HepG2 (cell line): ENCODE results near the gene ARIH1. TPM values are rescaled to one million over a fixed set of nuclear protein-coding genes. Genes with fewer than 3 reads are reported as not detected.

Source experiments
- ATAC-seq: fragments of 200-7000 bp; cut with Tn5 transposase; 3 replicates; pipeline ENCODE4 v1.9.1; 2020; ENCODE audit warnings: mild to moderate bottlenecking, moderate library complexity
- BruUV-seq: library from RNA; stranded (reverse); fragments of 400-500 nt; replicated peaks from 2 replicates; lab custom pipeline; 2021; lab: Mats Ljungman, UMichigan
- CTCF ChIA-PET: fragments of 300-600 bp; formaldehyde crosslinking; extraction: SDS; loops from one replicate; lab custom pipeline; 2021; ENCODE audit warnings: low total read pairs, inconsistent platforms, low intra/inter-chr PET ratio; lab: Yijun Ruan, JAX
- POLR2A ChIA-PET: fragments of 350-600 bp; sonication (Branson Sonifier 250); formaldehyde crosslinking; loops from one replicate; lab custom pipeline; 2020; ENCODE audit warnings: antibody characterized with exemption, inconsistent platforms; lab: Yijun Ruan, JAX
- DNase-seq: peaks from one replicate; pipeline ENCODE4 v3.0.0-alpha.2; 2015; ENCODE audit warnings: low spot score
- FAIRE-seq: peaks from 3 replicates; lab custom pipeline; 2011; peaks lifted over from hg19 to GRCh38; lab: Jason Lieb, UNC
- H2AFZ ChIP-seq: one replicate; pipeline ENCODE4 v1.6.1; 2011; ENCODE audit warnings: low read length, inconsistent platforms
- H3K27ac ChIP-seq: fragments of 300-600 bp; 3 replicates; pipeline ENCODE4 v1.8.0; 2011; ENCODE audit warnings: mixed run types, mild to moderate bottlenecking, mixed read lengths, low read length, inconsistent platforms; ENCODE audit not compliant: insufficient read depth; ENCODE audit errors: extremely low read length
- H3K27me3 ChIP-seq, 2 experiments: fragments of 200-600 bp in 1 of 2; 2 replicates in 1 of 2; 3 replicates in 1 of 2; pipeline versions ENCODE4 v1.6.0 to v1.8.0; 2011; ENCODE audit warnings: low read length in 2 of 2, mild to moderate bottlenecking in 2 of 2, moderate library complexity in 2 of 2, inconsistent platforms in 1 of 2; ENCODE audit not compliant: insufficient read depth in 2 of 2, control insufficient read depth in 1 of 2
- H3K36me3 ChIP-seq, 2 experiments: fragments of 200-600 bp in 1 of 2; replicated peaks in 1 of 2; 2 replicates in 1 of 2; 3 replicates in 1 of 2; pipeline versions ENCODE4 v1.5.1 to v1.8.0; 2011; ENCODE audit warnings: low read length in 2 of 2, inconsistent platforms in 1 of 2; ENCODE audit not compliant: insufficient read depth in 2 of 2, control insufficient read depth in 1 of 2
- H3K4me1 ChIP-seq: 2 replicates; pipeline ENCODE4 v1.5.1; 2012; ENCODE audit warnings: low read length, inconsistent platforms; ENCODE audit not compliant: insufficient read depth
- H3K4me2 ChIP-seq: 2 replicates; pipeline ENCODE4 v1.6.0; 2011; ENCODE audit warnings: low read depth, low read length, inconsistent platforms
- H3K4me3 ChIP-seq, 3 experiments: fragments of 200-600 bp in 1 of 3; sonication (generic), shearing (Covaris generic) in 1 of 3; replicated peaks in 1 of 3; 2 replicates each; pipeline ENCODE4 v1.5.1; 2011 to 2016; ENCODE audit warnings: low read length in 3 of 3, inconsistent platforms in 2 of 3, low read depth in 2 of 3, mild to moderate bottlenecking in 2 of 3, control low read depth in 1 of 3, mixed read lengths in 1 of 3; ENCODE audit not compliant: insufficient read depth in 1 of 3
- H3K79me2 ChIP-seq: one replicate; pipeline ENCODE4 v1.6.1; 2011; ENCODE audit warnings: low read length, inconsistent platforms; ENCODE audit not compliant: insufficient read depth
- H3K9ac ChIP-seq: 2 replicates; pipeline ENCODE4 v1.6.0; 2011; ENCODE audit warnings: mild to moderate bottlenecking, low read depth, low read length, inconsistent platforms; ENCODE audit not compliant: insufficient read depth
- H3K9me3 ChIP-seq: 2 replicates; pipeline ENCODE4 v1.5.1; 2012; ENCODE audit warnings: mild to moderate bottlenecking, low read length
- H4K20me1 ChIP-seq: 2 replicates; pipeline ENCODE4 v1.6.0; 2011; ENCODE audit warnings: inconsistent platforms, mild to moderate bottlenecking, low read length, moderate library complexity; ENCODE audit not compliant: insufficient read depth
- GATA4 ChIP-seq: sonication (generic); IDR thresholded peaks from 2 replicates; pipeline ENCODE4 v1.6.1; 2016; ENCODE audit warnings: antibody characterized with exemption, low read depth, borderline replicate concordance
- MEF2D ChIP-seq: sonication (generic); formaldehyde crosslinking; IDR thresholded peaks from 2 replicates; pipeline ENCODE4 v1.5.1; 2020; ENCODE audit warnings: mild to moderate bottlenecking, missing genetic modification reagents
- NR2F1 ChIP-seq, 2 experiments: fragments of 450-650 bp in 1 of 2; formaldehyde crosslinking in 1 of 2; IDR thresholded peaks; 2 replicates each; pipeline versions ENCODE4 v1.5.0 to v1.6.1; 2016 to 2020; ENCODE audit warnings: mild to moderate bottlenecking in 1 of 2, missing compliant biosample characterization in 1 of 2, missing genetic modification reagents in 1 of 2, moderate library complexity in 1 of 2
- PCBP1 ChIP-seq: fragments of 200-400 bp; formaldehyde crosslinking; IDR thresholded peaks from 2 replicates; pipeline ENCODE4 v1.6.1; 2017; ENCODE audit warnings: mild to moderate bottlenecking, low read depth, low read length, borderline replicate concordance
- ZNF629 ChIP-seq: sonication (generic); formaldehyde crosslinking; conservative IDR thresholded peaks from 2 replicates; pipeline ENCODE4 v1.5.0; 2020; ENCODE audit warnings: missing genetic modification reagents
- ZNF782 ChIP-seq: sonication (generic); formaldehyde crosslinking; IDR thresholded peaks from 2 replicates; pipeline ENCODE4 v1.4.0; 2020; ENCODE audit warnings: missing genetic modification reagents, mild to moderate bottlenecking, borderline replicate concordance
- WGBS: methylation state at CpG from one replicate; pipeline ENCODE4 v1.1.6; 2017; ENCODE audit warnings: low lambda C conversion rate; 5-methylcytosine and 5-hydroxymethylcytosine counted together
- in situ Hi-C: cut with HindIII; loops from 2 replicates; pipeline ENCODE4 v1.10.0; 2017; ENCODE audit warnings: low pct_unique_long_range_greater_than_20kb; ENCODE audit not compliant: extremely low pct_ligation_motif_present
- intact Hi-C: fragments of 100-400 bp; cut with micrococcal nuclease; formaldehyde crosslinking; loops from one replicate; pipeline ENCODE4 v1.10.0; 2022; ENCODE audit not compliant: unreplicated experiment
- polyA plus RNA-seq, 8 experiments: library from polyadenylated mRNA; depleted of rRNA in 3 of 8; stranded (reverse) in 7 of 8; unstranded in 1 of 8; fragments of >200 nt; fragmentation: Illumina TruSeq in 4 of 8; extraction: Trizol in 4 of 8; gene quantifications; 2 replicates each; pipeline versions ENCODE4 v1.2.1 to v1.2.3, GENCODE V29; 2011 to 2016; ENCODE audit warnings: low read depth in 4 of 8, missing spikeins in 1 of 8, mixed read lengths in 1 of 8; ENCODE audit not compliant: insufficient read depth in 1 of 8
- total RNA-seq, 5 experiments: library from RNA; depleted of rRNA; stranded (reverse); fragments of >200 nt; fragmentation: Illumina TruSeq; extraction: Trizol; gene quantifications; 2 replicates each; pipeline ENCODE4 v1.2.3, GENCODE V29; 2016; ENCODE audit warnings: low read depth in 1 of 5
- TF ChIP-seq, protein P1 (sequence below): sonication (generic); formaldehyde crosslinking; conservative IDR thresholded peaks from 2 replicates; pipeline ENCODE4 v1.4.0; 2020; ENCODE audit warnings: missing genetic modification reagents
- TF ChIP-seq, protein P2 (sequence below): sonication (generic); formaldehyde crosslinking; conservative IDR thresholded peaks from 2 replicates; pipeline ENCODE4 v1.4.0; 2020; ENCODE audit warnings: mild to moderate bottlenecking, missing genetic modification reagents, moderate library complexity

The ARIH1 gene
- total and polyA plus RNA-seq, 2 of the 13 experiments (the other 11 are each of a cell fraction or from before 2014, with no cell fraction given), result 38.8 to 59.8 TPM

DNA sequence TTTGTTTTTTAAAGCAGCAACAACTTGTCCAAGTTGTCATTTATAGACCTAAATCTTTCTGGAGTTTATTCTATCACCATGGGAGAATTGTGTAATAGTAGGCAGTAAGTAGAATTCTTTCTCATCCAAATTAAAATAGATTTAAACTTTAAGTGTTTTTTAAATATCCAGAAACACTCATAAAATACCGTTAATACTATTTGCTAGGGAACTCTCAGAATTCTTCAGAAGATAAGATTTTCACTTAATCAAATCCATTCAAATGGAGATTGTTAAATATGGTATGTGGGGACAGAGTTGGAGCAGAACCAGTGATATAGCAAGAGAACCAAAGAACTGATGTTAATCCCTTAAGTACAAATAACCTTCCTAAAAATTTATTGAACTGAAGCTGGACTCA is 71.0 kb downstream of the ARIH1 start:
- Histone ChIP-seq H3K27me3 (no peaks in the 10 kb centered on the region), H3K9me3 (no peaks in the 10 kb centered on the region), H3K36me3 (peaks cover 0 to 19% of the 10 kb centered on the region in 2 experiments; a peak in 3 of 5 replicates), H2AFZ (no peak overlapping the region), H3K4me3 (no peak overlapping the region), H4K20me1 (0 out of 2 replicates have a peak, but pooled peaks cover 6% of the 10 kb centered on the region), H3K27ac (no peak overlapping the region), H3K79me2 (peaks cover 6% of the 10 kb centered on the region), H3K4me2 (no peak overlapping the region), H3K9ac (no peak overlapping the region), H3K4me1 (no peaks in the 10 kb centered on the region)
- CTCF ChIA-PET, result no interaction called here
- intact Hi-C loops, result no loop called here
- POLR2A ChIA-PET, result no interaction called here
- TSS peak; percentile 24 for BruUV-seq
- ATAC-seq (no peak), DNase-seq (no peak), FAIRE-seq (no peak)
- WGBS, result 100% methylated on average over 1 of the region's 1 CpG
- TF ChIP-seq ZNF782 (CRISPR knock-in tag) (no peak), ZNF629 (CRISPR knock-in tag) (no peak), PCBP1 (no peak), NR2F1 (CRISPR knock-in tag; IDR thresholded peaks at IDR 0.05) (no peak), GATA4 (no peak), MEF2D (CRISPR knock-in tag) (no peak)
- TF ChIP-seq, protein P1, sequence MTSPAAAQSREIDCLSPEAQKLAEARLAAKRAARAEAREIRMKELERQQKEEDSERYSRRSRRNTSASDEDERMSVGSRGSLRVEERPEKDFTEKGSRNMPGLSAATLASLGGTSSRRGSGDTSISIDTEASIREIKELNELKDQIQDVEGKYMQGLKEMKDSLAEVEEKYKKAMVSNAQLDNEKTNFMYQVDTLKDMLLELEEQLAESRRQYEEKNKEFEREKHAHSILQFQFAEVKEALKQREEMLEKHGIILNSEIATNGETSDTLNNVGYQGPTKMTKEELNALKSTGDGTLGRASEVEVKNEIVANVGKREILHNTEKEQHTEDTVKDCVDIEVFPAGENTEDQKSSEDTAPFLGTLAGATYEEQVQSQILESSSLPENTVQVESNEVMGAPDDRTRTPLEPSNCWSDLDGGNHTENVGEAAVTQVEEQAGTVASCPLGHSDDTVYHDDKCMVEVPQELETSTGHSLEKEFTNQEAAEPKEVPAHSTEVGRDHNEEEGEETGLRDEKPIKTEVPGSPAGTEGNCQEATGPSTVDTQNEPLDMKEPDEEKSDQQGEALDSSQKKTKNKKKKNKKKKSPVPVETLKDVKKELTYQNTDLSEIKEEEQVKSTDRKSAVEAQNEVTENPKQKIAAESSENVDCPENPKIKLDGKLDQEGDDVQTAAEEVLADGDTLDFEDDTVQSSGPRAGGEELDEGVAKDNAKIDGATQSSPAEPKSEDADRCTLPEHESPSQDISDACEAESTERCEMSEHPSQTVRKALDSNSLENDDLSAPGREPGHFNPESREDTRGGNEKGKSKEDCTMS (CRISPR knock-in tag), result no peak
- TF ChIP-seq, protein P2, sequence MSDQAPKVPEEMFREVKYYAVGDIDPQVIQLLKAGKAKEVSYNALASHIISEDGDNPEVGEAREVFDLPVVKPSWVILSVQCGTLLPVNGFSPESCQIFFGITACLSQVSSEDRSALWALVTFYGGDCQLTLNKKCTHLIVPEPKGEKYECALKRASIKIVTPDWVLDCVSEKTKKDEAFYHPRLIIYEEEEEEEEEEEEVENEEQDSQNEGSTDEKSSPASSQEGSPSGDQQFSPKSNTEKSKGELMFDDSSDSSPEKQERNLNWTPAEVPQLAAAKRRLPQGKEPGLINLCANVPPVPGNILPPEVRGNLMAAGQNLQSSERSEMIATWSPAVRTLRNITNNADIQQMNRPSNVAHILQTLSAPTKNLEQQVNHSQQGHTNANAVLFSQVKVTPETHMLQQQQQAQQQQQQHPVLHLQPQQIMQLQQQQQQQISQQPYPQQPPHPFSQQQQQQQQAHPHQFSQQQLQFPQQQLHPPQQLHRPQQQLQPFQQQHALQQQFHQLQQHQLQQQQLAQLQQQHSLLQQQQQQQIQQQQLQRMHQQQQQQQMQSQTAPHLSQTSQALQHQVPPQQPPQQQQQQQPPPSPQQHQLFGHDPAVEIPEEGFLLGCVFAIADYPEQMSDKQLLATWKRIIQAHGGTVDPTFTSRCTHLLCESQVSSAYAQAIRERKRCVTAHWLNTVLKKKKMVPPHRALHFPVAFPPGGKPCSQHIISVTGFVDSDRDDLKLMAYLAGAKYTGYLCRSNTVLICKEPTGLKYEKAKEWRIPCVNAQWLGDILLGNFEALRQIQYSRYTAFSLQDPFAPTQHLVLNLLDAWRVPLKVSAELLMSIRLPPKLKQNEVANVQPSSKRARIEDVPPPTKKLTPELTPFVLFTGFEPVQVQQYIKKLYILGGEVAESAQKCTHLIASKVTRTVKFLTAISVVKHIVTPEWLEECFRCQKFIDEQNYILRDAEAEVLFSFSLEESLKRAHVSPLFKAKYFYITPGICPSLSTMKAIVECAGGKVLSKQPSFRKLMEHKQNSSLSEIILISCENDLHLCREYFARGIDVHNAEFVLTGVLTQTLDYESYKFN (CRISPR knock-in tag), result no peak
- in situ Hi-C loops, result no loop called here
